ENCODE measurements around the gene E2F2. TPM values are rescaled to one million over a fixed set of nuclear protein-coding genes. Genes with fewer than 3 reads are reported as not detected.

The E2F2 gene
- total and polyA plus RNA-seq, 2 of the 13 experiments (the other 11 are each of a cell fraction or from before 2014, with no cell fraction given) = 0.65 to 6.6 TPM

DNA sequence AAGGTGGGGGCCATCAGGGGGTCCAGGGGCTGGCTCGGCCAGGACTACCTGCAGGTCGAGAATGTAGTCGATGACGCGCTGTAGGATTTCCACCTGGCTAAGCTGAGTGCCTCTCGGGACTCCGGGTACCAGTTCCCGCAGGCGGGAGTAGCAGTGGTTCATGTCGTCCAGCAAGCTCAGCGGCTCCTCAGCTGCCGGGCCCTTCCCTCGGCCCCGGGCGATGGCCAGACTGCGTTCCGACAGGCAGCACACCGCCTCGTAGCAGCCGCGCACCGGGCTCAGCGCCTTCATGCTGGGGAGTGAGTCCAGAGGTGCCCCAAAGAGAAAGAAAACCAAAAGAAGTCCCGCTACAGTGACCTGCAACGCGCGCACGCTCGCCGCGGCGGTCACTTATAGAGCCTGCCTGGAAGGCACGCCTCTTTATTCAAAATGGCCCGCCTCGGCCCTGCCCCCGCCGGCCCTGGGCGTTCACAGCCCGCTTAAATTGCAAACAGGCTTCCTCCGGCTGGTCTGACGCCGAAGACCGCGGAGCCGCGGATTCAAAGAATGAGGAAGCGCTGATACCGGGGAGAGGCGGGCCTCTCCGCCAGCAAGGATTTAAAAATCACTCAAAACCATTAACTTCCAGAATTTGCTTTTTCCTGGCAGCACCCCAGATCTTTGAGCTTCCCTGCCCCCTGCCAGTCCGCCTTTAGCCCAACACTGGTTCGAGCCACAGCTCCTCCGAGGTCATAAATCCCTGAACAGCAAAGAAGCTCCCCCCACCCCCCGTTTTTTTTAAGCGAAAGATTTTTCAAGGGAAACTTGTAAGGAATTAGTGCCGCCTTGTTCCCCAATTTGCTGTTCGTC, 28.3 kb upstream of the E2F2 start, which contains the start of gene ID3 (continued):
- TF ChIP-seq, protein P1, sequence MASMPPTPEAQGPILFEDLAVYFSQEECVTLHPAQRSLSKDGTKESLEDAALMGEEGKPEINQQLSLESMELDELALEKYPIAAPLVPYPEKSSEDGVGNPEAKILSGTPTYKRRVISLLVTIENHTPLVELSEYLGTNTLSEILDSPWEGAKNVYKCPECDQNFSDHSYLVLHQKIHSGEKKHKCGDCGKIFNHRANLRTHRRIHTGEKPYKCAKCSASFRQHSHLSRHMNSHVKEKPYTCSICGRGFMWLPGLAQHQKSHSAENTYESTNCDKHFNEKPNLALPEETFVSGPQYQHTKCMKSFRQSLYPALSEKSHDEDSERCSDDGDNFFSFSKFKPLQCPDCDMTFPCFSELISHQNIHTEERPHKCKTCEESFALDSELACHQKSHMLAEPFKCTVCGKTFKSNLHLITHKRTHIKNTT (CRISPR knock-in tag; IDR thresholded peaks at IDR 0.05) = no peak
- no peak for TF ChIP-seq SOX6 (IDR thresholded peaks at IDR 0.05)
- TF ChIP-seq SOX6 (CRISPR knock-in tag; IDR thresholded peaks at IDR 0.05) = peak; percentile 58
- TF ChIP-seq, protein P2, sequence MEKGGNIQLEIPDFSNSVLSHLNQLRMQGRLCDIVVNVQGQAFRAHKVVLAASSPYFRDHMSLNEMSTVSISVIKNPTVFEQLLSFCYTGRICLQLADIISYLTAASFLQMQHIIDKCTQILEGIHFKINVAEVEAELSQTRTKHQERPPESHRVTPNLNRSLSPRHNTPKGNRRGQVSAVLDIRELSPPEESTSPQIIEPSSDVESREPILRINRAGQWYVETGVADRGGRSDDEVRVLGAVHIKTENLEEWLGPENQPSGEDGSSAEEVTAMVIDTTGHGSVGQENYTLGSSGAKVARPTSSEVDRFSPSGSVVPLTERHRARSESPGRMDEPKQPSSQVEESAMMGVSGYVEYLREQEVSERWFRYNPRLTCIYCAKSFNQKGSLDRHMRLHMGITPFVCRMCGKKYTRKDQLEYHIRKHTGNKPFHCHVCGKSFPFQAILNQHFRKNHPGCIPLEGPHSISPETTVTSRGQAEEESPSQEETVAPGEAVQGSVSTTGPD (CRISPR knock-in tag; IDR thresholded peaks at IDR 0.05) = peak; percentile 56; the same call in 1 of the 2 replicates
- TF ChIP-seq POLR2G (IDR thresholded peaks at IDR 0.05; ENCODE audit: low read depth, low read length) = peak; percentile 97
- TF ChIP-seq, protein P3, sequence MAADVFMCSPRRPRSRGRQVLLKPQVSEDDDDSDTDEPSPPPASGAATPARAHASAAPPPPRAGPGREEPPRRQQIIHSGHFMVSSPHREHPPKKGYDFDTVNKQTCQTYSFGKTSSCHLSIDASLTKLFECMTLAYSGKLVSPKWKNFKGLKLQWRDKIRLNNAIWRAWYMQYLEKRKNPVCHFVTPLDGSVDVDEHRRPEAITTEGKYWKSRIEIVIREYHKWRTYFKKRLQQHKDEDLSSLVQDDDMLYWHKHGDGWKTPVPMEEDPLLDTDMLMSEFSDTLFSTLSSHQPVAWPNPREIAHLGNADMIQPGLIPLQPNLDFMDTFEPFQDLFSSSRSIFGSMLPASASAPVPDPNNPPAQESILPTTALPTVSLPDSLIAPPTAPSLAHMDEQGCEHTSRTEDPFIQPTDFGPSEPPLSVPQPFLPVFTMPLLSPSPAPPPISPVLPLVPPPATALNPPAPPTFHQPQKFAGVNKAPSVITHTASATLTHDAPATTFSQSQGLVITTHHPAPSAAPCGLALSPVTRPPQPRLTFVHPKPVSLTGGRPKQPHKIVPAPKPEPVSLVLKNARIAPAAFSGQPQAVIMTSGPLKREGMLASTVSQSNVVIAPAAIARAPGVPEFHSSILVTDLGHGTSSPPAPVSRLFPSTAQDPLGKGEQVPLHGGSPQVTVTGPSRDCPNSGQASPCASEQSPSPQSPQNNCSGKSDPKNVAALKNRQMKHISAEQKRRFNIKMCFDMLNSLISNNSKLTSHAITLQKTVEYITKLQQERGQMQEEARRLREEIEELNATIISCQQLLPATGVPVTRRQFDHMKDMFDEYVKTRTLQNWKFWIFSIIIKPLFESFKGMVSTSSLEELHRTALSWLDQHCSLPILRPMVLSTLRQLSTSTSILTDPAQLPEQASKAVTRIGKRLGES (CRISPR knock-in tag; IDR thresholded peaks at IDR 0.05; ENCODE audit: borderline replicate concordance) = no peak
- TF ChIP-seq, protein P4, sequence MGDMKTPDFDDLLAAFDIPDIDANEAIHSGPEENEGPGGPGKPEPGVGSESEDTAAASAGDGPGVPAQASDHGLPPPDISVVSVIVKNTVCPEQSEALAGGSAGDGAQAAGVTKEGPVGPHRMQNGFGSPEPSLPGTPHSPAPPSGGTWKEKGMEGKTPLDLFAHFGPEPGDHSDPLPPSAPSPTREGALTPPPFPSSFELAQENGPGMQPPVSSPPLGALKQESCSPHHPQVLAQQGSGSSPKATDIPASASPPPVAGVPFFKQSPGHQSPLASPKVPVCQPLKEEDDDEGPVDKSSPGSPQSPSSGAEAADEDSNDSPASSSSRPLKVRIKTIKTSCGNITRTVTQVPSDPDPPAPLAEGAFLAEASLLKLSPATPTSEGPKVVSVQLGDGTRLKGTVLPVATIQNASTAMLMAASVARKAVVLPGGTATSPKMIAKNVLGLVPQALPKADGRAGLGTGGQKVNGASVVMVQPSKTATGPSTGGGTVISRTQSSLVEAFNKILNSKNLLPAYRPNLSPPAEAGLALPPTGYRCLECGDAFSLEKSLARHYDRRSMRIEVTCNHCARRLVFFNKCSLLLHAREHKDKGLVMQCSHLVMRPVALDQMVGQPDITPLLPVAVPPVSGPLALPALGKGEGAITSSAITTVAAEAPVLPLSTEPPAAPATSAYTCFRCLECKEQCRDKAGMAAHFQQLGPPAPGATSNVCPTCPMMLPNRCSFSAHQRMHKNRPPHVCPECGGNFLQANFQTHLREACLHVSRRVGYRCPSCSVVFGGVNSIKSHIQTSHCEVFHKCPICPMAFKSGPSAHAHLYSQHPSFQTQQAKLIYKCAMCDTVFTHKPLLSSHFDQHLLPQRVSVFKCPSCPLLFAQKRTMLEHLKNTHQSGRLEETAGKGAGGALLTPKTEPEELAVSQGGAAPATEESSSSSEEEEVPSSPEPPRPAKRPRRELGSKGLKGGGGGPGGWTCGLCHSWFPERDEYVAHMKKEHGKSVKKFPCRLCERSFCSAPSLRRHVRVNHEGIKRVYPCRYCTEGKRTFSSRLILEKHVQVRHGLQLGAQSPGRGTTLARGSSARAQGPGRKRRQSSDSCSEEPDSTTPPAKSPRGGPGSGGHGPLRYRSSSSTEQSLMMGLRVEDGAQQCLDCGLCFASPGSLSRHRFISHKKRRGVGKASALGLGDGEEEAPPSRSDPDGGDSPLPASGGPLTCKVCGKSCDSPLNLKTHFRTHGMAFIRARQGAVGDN (CRISPR knock-in tag; IDR thresholded peaks at IDR 0.05) = peak; percentile 74
- TF ChIP-seq, protein P5, sequence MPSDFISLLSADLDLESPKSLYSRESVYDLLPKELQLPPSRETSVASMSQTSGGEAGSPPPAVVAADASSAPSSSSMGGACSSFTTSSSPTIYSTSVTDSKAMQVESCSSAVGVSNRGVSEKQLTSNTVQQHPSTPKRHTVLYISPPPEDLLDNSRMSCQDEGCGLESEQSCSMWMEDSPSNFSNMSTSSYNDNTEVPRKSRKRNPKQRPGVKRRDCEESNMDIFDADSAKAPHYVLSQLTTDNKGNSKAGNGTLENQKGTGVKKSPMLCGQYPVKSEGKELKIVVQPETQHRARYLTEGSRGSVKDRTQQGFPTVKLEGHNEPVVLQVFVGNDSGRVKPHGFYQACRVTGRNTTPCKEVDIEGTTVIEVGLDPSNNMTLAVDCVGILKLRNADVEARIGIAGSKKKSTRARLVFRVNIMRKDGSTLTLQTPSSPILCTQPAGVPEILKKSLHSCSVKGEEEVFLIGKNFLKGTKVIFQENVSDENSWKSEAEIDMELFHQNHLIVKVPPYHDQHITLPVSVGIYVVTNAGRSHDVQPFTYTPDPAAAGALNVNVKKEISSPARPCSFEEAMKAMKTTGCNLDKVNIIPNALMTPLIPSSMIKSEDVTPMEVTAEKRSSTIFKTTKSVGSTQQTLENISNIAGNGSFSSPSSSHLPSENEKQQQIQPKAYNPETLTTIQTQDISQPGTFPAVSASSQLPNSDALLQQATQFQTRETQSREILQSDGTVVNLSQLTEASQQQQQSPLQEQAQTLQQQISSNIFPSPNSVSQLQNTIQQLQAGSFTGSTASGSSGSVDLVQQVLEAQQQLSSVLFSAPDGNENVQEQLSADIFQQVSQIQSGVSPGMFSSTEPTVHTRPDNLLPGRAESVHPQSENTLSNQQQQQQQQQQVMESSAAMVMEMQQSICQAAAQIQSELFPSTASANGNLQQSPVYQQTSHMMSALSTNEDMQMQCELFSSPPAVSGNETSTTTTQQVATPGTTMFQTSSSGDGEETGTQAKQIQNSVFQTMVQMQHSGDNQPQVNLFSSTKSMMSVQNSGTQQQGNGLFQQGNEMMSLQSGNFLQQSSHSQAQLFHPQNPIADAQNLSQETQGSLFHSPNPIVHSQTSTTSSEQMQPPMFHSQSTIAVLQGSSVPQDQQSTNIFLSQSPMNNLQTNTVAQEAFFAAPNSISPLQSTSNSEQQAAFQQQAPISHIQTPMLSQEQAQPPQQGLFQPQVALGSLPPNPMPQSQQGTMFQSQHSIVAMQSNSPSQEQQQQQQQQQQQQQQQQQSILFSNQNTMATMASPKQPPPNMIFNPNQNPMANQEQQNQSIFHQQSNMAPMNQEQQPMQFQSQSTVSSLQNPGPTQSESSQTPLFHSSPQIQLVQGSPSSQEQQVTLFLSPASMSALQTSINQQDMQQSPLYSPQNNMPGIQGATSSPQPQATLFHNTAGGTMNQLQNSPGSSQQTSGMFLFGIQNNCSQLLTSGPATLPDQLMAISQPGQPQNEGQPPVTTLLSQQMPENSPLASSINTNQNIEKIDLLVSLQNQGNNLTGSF (CRISPR knock-in tag; IDR thresholded peaks at IDR 0.05) = no peak
- TF ChIP-seq ZNF776 (CRISPR knock-in tag; IDR thresholded peaks at IDR 0.05) = 0 out of 2 replicates have a peak, but pooled peaks have one; percentile 50

Data from HepG2 (cell line).